Spleen (tissue), 11 donors: Measurements from ENCODE around the gene LTB. TPM values are rescaled to one million over a fixed set of nuclear protein-coding genes. Genes with fewer than 3 reads are reported as not detected.
A peak's percentile ranks its signal among the peaks of the same experiment; 100 is the strongest.

Experiments
- DNase-seq: peaks from one replicate; pipeline ENCODE4 v3.0.0-alpha.2; 2020
- H3K27ac ChIP-seq, 8 donors: fragments of 200-600 bp; sonication (generic) in 7 of 8; 1 replicate in 4 of 8; 2 replicates in 4 of 8; pipeline versions ENCODE4 v1.5.0 to v1.8.0; 2016 to 2021; ENCODE audit warnings: inconsistent platforms in 4 of 8, mild to moderate bottlenecking in 4 of 8, moderate library complexity in 1 of 8
- H3K27me3 ChIP-seq, 7 donors: fragments of 200-600 bp; sonication (generic) in 6 of 7; replicated peaks in 1 of 7; 1 replicate in 4 of 7; 2 replicates in 3 of 7; pipeline versions ENCODE4 v1.5.0 to v1.8.0; 2016 to 2021; ENCODE audit warnings: inconsistent platforms in 3 of 7, mild to moderate bottlenecking in 1 of 7
- H3K36me3 ChIP-seq, 6 donors: fragments of 200-600 bp; sonication (generic) in 5 of 6; 1 replicate in 4 of 6; 2 replicates in 2 of 6; pipeline versions ENCODE4 v1.5.0 to v1.8.0; 2016 to 2021; ENCODE audit warnings: inconsistent platforms in 2 of 6
- H3K4me1 ChIP-seq, 6 donors: fragments of 200-600 bp; sonication (generic) in 5 of 6; 1 replicate in 3 of 6; 2 replicates in 3 of 6; pipeline versions ENCODE4 v1.5.0 to v1.8.0; 2016 to 2021; ENCODE audit warnings: inconsistent platforms in 3 of 6
- H3K4me3 ChIP-seq, 8 donors: fragments of 200-600 bp; sonication (generic) in 7 of 8; 1 replicate in 4 of 8; 2 replicates in 4 of 8; pipeline versions ENCODE4 v1.5.0 to v1.8.0; 2016 to 2021; ENCODE audit warnings: inconsistent platforms in 4 of 8, mild to moderate bottlenecking in 4 of 8, moderate library complexity in 2 of 8
- H3K9me3 ChIP-seq, 8 donors: fragments of 200-600 bp; sonication (generic) in 7 of 8; 1 replicate in 4 of 8; 2 replicates in 4 of 8; pipeline versions ENCODE4 v1.5.0 to v1.8.0; 2016 to 2021; ENCODE audit warnings: inconsistent platforms in 4 of 8
- POLR2A ChIP-seq, 3 donors: fragments of 450-650 bp; IDR thresholded peaks; one replicate each; pipeline ENCODE4 v1.5.1; 2017; ENCODE audit warnings: antibody characterized with exemption in 3 of 3, mild to moderate bottlenecking in 1 of 3
- POLR2AphosphoS5 ChIP-seq, 3 donors: sonication (generic); formaldehyde crosslinking; IDR thresholded peaks; one replicate each; pipeline ENCODE4 v1.5.1; 2017; ENCODE audit warnings: antibody characterized with exemption in 3 of 3
- WGBS, 5 donors: extraction: QIAGEN DNeasy Blood & Tissue Kit in 3 of 5; methylation state at CpG; one replicate each; pipeline versions ENCODE4 v1.1.5 to v1.1.7; 2013 to 2018; 5-methylcytosine and 5-hydroxymethylcytosine counted together
- intact Hi-C: fragments of 100-400 bp; cut with DNase I; formaldehyde crosslinking; loops from one replicate; pipeline ENCODE4 v1.15.0; 2023; ENCODE audit warnings: low total_unique reads
- polyA plus RNA-seq, 3 donors: library from polyadenylated mRNA; stranded (reverse); fragments of 200-250 nt; gene quantifications; one replicate each; pipeline ENCODE4 v1.2.1, GENCODE V29; 2013
- total RNA-seq, 7 donors: library from RNA; depleted of rRNA in 3 of 7; stranded (reverse); fragments of >200 nt in 3 of 7; fragmentation: NEBNext Ultra II Directional in 4 of 7; extraction: Animal tissue kit (Norgen Biotek cat#: 25700) in 4 of 7; gene quantifications; one replicate each; pipeline versions ENCODE4 v1.1.0 to v1.2.1, GENCODE V29; 2016 to 2021
- TF ChIP-seq, protein P1 (sequence below), 11 experiments: fragments of 200-600 bp in 7 of 11; fragments of 450-650 bp in 4 of 11; sonication (generic) in 4 of 11; IDR thresholded peaks in 8 of 11; conservative IDR thresholded peaks in 3 of 11; 1 replicate in 7 of 11; 2 replicates in 4 of 11; pipeline versions ENCODE4 v1.4.0 to v1.8.0; 2016 to 2021; ENCODE audit warnings: antibody characterized with exemption in 11 of 11, inconsistent platforms in 4 of 11, mild to moderate bottlenecking in 1 of 11
- donor health status: healthy with polysubstance abuse.
- donor health status: DM: no; HTN: no; CAD: no; lungs with moderate emphysema.
- donor health status: DM: no; HTN: no; CAD: no.
- donor health status: Bipolar disorder and iron deficiency.
- donor health status: healthy.
- donor health status: DM: no; HTN: no; CAD: no.
- donor health status: DM: yes; HTN: yes; CAD: no.

Gene LTB
- total and polyA plus RNA-seq, 10 donors, result 83.0 to 1,256 (median 226) TPM

DNA sequence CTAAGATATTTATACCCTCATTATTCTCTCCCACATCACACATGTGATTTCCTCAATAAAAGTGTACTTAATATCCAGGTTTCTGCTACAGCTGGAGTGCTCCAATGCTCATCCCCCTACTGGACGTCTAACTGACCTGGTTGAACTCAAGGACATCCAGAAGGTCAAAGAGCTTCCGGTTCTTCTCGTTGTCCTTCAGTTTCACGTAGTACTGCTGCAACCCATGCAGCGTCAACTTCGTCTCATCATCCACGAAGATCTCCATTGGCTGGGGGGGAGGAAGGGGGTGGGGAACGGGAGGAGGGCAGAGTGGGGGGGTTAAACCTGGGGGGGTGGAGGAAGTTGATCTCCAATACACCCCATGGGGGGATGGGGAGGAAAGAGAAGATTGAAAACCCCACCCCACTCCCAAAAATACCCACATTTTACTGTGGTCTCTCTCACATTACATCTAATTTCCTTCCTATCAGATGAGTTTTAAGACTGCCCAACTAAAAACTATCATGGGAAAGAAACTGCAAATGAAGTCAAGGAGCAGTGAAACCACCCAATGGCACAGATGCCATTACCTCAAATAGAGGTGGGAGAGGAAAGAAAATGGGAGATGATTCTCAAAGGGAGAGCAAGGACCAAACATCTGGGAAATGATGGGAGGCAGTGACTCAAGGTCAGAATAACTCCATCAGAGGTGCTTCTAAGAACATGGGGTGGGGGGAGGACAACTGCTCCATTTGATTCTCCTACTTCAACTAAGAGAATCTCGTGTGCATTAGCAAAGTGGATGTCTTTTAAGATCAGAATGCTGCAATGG lies 49.4 kb downstream of the LTB start:
- no peaks in the 10 kb centered on the region for H3K27me3 ChIP-seq
- peaks cover 17 to 100% (median 85%) of the 10 kb centered on the region in 6 donors for H3K36me3 ChIP-seq
- TF ChIP-seq POLR2AphosphoS5 (IDR thresholded peaks at IDR 0.05) (peak in 1 of 3 donors; percentile 62), POLR2A (IDR thresholded peaks at IDR 0.05) (no peak)
- TF ChIP-seq, protein P1, sequence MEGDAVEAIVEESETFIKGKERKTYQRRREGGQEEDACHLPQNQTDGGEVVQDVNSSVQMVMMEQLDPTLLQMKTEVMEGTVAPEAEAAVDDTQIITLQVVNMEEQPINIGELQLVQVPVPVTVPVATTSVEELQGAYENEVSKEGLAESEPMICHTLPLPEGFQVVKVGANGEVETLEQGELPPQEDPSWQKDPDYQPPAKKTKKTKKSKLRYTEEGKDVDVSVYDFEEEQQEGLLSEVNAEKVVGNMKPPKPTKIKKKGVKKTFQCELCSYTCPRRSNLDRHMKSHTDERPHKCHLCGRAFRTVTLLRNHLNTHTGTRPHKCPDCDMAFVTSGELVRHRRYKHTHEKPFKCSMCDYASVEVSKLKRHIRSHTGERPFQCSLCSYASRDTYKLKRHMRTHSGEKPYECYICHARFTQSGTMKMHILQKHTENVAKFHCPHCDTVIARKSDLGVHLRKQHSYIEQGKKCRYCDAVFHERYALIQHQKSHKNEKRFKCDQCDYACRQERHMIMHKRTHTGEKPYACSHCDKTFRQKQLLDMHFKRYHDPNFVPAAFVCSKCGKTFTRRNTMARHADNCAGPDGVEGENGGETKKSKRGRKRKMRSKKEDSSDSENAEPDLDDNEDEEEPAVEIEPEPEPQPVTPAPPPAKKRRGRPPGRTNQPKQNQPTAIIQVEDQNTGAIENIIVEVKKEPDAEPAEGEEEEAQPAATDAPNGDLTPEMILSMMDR (IDR thresholded peaks at IDR 0.05 in 8 of 11, conservative IDR thresholded peaks at IDR 0.05 in 3 of 11), result no peak
- no peak overlapping the region for H3K4me3 ChIP-seq
- H3K4me1 ChIP-seq, result peaks cover 2 to 57% (median 30%) of the 10 kb centered on the region in 6 donors
- DNase-seq, result no peak
- intact Hi-C loops, result no loop called here
- no peaks in the 10 kb centered on the region for H3K9me3 ChIP-seq
- peak overlapping the region in 7 of 8 donors; percentile 20 to 51 (median 43) for H3K27ac ChIP-seq
- whole genome bisulfite sequencing, 5 donors, result 56 to 69% (median 61%) methylated on average over 9 of the region's 9 CpGs

DNA sequence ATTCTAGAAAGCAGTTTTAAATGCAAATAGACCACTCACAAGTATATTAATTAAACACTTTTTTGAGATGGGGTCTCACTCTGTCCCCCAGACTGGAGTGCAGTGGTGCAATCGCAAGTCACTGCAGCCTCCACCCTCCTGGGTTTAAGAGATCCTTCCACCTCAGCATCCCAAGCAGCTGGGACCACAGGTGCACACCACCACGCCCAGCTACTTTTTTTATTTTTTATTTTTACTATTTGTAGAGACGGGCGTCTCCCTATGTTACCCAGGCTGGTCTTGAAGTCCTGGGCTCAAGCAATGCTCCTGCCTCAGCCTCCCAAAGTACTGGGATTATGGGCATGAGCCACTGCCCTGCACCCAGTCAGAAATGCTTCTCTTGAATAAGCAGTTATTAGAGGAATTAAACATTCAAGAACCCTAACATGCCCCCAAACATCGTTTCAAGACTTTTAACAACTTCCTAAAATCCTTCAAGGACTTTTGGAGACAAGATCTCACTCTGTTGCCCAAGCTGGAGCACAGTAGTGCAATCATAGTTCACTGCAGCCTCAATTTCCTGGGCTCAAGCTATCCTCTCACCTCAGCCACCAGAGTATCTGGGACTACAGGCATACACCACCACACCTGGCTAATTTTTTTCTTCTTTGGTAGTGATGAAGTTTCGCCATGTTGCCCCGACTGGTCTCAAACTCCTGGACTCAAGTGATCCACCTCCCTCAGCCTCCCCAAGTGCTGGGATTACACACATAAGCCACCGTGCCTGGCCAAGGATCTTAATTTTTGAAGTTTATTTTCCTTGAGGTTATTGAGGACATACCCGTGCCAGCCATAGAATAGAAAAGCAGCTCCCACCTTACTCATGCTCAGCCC lies 50.2 kb downstream of the LTB start:
- no peaks in the 10 kb centered on the region for H3K27me3 ChIP-seq
- peaks cover 2 to 49% (median 23%) of the 10 kb centered on the region in 6 donors for H3K4me1 ChIP-seq
- no peak for DNase-seq
- intact Hi-C loops, result no loop called here
- peaks cover 17 to 91% (median 77%) of the 10 kb centered on the region in 6 donors for H3K36me3 ChIP-seq
- no peak overlapping the region for H3K4me3 ChIP-seq
- H3K9me3 ChIP-seq, result no peaks in the 10 kb centered on the region
- H3K27ac ChIP-seq, result peak overlapping the region in 3 of 8 donors; percentile 42 to 45 (median 43)
- 65 to 77% (median 71%) methylated on average over 9 of the region's 9 CpGs for WGBS, 5 donors
- TF ChIP-seq, protein P1 (IDR thresholded peaks at IDR 0.05 in 8 of 11, conservative IDR thresholded peaks at IDR 0.05 in 3 of 11), result no peak
- peak in 2 of 3 donors; percentile 6 to 46 for TF ChIP-seq POLR2AphosphoS5 (IDR thresholded peaks at IDR 0.05)

DNA sequence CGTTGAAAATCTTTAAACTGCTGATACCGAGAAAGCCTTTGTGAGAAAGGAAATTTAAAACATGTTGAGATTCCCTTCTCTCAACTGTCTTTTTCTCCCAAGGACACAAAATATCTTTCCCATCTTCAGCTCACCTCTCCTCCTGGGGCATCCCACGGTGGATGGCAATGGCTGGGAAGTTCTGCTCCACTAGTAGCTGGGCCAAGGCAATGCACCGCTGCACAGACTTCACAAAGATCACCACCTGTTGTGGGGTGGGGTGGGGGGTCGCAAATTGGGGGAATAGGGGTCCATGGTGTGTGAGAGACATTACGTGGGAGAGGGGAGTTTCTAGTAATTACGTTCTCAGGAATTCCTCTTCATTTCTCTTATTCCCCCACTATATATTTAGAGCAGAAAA lies 51.1 kb downstream of the LTB start:
- no peaks in the 10 kb centered on the region for H3K9me3 ChIP-seq
- peaks cover 16 to 83% (median 68%) of the 10 kb centered on the region in 6 donors for H3K36me3 ChIP-seq
- H3K4me1 ChIP-seq, result peaks cover 2 to 41% (median 21%) of the 10 kb centered on the region in 6 donors
- 89 to 97% (median 91%) methylated on average over 7 of the region's 7 CpGs for WGBS, 5 donors
- no peak for DNase-seq
- TF ChIP-seq POLR2AphosphoS5 (IDR thresholded peaks at IDR 0.05), result no peak
- TF ChIP-seq, protein P1 (IDR thresholded peaks at IDR 0.05 in 8 of 11, conservative IDR thresholded peaks at IDR 0.05 in 3 of 11), result no peak
- TF ChIP-seq POLR2A (IDR thresholded peaks at IDR 0.05), result no peak
- no peaks in the 10 kb centered on the region for H3K27me3 ChIP-seq
- intact Hi-C loops, result no loop called here
- no peak overlapping the region for H3K27ac ChIP-seq
- no peak overlapping the region for H3K4me3 ChIP-seq
